GM15510 (cell line): ENCODE measurements around the gene DCN.

Experiments used
- POLR2A ChIP-seq: IDR thresholded peaks from 3 replicates; pipeline ENCODE4 v1.6.1; 2011; ENCODE audit warnings: borderline replicate concordance; ENCODE audit not compliant: insufficient read length; ENCODE audit errors: extremely low read depth

Gene DCN

DNA sequence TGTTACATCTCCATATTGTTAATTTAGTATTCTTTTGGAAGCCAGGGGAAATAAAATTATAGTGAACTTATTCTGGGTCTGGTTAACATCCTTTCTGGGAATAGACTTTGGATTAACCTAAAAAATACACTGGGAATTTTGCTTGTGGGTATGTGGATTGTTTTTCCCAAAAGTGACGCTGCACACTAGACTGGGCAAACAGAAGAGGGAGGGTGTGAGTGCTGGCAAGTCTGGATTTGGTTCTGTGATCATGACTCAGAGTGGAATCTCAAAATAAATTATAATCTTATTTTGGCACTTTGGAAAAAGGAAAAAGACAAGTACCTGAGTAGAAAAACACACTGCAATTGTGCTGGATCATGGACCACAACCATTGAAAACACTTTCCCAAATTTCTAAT lies 56.1 kb downstream of the DCN start:
- no peak for TF ChIP-seq POLR2A

DNA sequence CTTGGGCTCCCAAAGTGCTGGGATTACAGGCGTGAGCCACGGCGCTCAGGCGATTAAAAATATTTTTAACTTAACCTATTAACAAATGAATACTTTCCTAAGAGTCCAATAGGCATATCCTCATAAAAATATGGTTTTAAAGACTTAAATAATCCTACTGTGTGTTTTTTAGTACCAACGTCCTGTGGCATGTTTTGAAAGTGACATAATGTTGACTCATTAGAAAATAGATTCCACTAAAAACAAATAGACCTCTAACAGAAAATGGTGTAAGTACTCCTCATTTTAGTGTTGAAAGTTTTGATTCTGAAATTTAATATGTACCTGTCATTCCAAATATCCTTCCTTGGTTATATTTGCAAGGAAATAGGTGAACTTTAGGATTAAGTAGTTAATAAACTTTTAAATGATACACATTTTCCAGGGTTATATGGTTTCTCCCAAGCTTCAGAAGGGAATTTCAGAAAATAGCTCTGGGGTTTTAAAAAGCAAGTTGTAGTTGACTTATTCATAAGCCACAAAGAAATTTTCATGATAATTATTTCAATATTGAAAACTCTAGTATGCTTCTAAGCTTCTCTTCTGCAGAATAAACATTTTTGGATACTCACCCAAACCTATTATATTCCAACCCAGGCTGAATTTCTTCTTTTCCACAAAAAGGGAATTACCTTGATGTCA lies 59.2 kb downstream of the DCN start:
- TF ChIP-seq POLR2A, result no peak

DNA sequence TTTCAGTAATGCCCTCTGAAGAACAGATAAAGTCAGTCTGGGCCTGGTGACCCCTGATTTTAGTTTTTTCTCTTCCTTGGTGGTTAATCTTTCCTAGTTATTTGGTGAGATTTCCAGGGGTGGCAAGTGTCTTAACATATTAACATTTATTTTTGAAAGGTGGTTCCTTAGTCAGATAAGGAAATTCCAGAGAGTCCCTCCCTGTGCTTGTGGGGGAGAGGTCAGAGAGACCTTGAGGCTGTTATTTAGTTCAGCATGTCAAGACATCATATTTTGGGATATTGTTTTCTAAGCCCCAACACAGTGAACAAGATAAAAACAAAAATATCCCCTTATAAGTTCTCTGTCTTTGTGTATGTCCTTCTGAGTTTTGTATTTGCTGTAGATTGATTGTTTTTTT lies 61.8 kb downstream of the DCN start:
- no peak for TF ChIP-seq POLR2A

DNA sequence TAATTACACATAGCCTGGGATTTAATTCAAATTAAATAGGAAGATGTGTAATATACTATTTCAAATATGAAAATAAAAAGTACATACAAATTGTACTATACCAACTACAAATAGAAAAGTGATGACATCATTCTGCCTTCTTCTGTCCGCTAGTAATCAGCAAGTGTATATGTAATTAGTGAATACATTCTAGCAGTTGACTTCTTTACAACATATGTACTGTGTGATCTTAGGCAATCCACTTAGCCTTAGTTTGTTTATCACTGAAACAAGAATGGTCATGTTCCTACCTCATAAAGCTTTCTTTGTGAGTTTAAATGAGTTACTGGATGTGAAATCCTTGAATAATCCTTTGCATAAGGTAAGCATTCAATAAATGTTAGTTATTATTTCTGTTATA lies 63.5 kb downstream of the DCN start:
- no peak for TF ChIP-seq POLR2A

DNA sequence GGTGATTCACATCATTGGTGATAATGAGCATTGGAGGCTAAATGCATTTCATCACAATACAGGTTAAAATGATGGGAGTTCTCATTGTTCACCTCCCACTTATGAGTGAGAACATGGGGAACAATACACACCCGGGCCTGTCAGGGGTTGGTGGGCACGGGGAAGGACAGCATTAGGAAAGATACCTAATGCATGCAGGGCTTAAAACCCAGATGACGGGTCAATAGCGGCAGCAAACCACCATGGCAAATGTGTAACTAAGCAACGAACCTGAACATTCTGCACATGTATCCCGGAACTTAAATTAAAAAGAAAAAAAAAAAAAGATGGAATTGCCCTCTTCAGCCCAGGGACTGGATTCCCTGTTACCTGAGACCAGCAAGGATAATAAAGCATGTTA lies 69.0 kb downstream of the DCN start:
- no peak for TF ChIP-seq POLR2A

DNA sequence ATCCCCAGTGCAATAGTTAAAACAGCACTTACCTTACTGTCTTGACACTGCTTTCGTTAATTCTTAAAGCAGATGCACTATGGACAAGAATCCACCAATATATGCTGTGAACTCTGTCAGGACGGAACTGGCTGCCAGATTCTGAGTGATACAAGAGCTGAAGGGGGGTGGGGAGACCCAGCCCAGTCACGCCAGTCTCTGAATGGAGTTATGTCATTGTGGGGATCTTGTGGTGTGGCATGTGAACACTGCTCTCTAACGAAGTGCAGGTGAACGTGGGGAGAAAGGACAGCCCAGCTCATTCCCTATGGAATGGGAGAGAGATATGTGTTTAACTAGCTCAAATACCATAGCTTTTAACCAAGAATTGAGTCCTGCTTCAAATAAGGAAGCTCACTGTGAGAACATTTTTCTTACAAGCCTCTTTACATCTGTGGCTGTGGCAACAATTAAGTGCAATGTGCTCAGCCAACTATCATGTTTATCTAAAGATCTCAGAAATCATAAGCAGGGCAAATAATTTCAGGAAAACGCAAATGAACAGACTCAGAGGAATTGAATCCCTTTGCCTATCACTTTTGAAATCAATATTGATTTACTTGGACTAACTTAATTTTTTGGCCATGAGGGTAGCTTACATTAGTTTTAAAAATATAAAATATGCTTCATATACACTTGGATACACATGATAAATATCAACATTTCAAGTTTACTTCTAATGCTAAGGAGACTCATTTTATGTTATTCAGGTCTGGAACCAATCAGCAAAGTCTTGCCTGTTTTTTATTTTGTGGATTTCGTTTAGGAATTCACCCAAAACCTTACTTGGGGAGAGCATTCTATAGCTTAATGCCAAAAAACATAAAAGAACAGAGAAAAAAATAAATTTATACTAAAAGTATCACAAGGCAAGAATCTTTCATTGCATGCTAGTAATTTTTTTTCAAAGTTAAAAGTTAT lies 71.0 kb downstream of the DCN start, which contains the start of gene LUM:
Gene LUM (minus strand): TSS at position 129 of the 960 bp plus-strand sequence. CDS start 2,515 bp downstream, outside the sequence.
- TF ChIP-seq POLR2A, result no peak

DNA sequence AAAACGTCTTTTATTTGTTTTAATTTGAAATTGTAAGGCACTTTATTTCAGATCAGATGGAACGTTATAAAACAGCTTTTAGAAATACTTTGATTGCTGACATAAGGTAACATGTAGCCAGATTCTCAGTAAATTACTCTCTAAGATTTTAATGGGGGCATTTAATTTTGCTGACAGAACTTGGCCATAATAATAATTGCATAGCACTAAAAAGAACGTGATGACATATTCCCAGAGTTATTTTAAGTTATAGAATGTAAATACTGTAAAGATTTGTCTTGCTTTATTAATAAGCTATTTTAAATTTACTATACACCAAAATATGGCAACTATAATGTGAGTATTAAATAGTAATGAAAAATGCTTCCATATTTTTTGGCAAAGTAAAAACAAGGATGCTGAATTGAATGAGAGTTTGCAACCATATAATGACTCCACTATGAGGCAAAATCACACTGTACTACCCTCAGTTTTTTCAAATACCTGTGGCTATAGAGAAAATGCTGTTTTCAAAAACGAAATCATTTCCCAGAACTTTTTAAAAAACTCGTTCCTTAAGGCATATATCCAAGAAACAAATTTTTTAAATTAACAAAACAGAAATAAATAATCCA lies 72.2 kb downstream of the DCN start:
- TF ChIP-seq POLR2A, result no peak

DNA sequence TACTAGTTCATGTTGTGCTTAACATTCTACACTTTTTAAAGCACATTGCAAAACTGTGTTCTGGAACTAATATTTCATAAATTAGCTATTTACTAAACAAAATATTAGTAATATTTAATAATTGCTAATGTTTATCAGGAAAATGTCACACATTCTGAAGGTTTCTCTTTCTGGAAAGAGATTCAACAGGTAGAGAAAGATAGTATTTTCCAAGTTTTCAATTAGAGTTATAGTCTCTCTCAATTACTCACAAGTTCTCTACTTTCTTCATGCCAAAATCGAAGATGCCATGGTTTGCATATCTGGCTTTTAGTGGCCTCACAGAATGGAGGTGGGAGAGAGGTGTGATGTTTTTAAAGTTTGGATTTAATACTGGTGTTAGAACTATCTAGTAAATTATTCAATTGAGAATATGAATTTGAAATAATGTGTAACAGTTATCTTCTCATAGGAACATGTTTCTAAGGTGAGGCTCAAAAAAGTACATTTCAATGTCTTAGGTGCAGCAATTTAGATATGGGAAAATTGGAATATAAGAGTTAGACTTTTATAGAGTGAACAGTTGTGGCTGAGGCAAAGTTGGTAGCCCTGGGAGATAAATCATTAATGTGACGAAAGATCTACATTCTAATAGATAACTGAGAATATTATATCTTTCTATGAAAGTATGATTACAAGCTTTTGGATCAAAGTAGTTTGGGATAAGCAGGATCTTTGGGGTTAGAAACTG lies 72.9 kb downstream of the DCN start:
- no peak for TF ChIP-seq POLR2A

DNA sequence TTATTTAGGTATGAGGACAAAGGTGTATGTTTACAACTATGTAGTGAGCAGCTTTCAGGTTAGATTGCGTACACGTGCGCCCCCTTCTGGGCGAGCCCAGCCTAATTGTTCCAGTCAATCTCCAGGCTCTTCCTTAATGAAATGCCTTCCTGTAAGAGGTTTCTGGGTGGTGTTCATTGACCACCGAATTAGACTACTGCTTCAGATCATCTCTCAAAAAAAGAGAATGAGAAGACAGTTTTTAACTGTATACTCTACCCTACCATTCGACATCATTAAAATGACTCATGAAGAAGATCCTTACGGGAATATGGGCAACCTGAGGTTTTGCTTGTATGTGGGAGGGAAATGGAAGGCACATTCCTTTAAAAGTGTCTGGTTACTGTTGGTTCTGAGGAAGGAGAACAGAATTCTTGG lies 73.5 kb downstream of the DCN start:
- no peak for TF ChIP-seq POLR2A

DNA sequence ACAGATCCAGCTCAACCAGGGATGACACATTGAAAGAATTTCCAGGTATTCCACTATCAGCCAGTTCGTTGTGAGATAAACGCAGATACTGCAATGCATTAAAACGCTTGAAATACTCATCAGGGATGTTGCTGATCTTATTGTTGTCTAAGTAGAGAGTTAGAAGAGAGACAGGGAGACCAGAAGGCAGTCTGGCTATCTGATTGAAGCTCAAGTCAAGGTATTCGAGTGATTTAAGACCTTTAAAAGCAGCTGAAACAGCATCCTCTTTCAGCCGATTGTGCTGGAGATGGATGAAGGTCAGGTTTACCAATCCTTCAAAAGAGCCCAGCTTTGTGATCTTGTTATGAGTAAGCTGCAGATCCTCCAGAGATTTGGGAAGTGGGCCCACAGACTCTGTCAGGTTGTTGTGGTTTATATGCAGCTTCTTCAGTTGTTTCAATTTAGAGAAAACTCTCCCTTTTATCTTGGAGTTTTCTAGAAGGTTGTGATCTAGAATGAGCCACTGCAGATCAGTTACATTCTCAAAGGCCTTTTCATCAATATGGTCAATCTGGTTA lies 74.3 kb downstream of the DCN start:
- no peak for TF ChIP-seq POLR2A

DNA sequence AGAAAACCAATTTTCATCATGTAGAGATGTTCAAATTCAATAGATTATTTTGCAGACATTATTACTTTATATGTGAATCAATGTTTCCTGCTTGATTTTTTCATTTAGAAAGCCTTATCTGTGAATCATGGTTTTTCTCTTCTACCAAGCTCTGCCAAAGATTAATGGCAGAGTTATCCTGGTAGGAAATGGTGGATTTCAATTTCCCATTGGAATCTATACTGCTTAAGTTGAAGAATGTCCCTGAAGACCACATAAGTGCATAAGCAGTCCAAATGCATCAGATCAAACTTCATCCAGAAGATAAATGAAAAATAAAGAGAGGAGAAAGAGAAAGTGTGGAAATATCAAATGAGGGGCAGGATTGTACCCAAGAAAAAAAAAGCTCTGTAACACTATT lies 76.3 kb downstream of the DCN start:
- no peak for TF ChIP-seq POLR2A

DNA sequence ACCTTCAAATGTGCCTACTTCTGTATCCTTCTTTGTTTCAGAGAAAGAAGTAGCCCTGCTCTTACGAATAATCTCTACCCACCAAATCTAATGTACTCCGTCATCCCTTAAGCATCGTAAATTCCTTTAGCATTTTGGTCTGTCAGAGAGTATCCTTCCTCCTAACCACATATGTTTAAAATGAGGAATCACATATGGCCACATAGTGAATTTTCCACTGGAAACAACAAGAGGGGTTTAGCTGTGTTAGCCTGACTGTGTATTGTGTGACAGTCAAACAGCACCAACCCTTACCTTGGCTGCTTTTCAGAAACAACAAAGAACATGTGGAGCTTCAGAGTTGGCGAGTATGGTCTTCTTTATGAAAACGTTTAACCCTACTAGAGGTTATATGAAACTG lies 76.8 kb downstream of the DCN start:
- no peak for TF ChIP-seq POLR2A

DNA sequence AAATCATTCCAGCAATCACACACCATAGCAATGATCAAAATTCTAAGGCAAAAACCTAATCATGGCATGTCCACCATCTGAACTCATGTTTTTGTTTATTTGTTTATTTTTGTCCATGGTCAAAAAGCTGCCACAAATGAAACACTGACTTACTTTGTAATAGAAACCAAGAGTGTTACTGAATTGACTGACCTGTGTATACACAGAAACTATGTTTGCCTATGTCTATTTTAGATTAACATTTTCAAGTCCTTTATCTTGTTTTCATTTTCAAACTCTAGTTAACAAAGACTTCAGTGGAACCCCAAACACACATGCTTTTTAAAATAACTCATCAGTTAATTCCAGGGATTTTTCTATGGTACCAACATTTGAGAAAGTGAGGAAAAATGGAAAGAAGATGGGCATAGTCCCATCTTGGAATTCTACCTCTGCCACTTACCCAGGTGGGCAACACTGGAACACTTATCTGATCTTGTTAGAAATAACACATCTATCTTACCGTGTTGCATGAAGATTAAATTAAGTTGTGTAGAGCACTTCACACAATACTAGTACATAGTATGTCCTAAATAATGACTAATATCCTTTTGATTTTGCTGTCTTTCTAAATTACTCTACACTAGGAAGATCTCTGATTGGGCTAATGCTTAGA lies 77.7 kb downstream of the DCN start:
- no peak for TF ChIP-seq POLR2A

DNA sequence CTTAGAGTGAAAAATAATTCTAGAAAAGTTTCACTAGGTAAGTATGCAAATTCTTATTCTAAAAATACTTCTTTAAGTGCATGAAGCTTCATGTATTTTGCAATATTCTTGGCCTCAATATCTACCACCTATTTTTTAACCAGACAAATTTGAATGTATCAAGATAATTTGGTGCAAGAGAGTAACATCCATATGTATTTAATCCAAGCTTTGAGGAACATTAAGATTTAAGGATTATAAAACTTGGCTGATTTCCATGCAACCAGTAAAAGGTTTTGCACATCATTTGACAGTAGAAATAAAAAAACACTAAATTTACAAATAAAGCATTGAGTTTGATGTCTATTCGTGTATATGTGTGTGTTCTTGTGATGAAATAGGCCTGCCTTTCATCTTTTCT lies 79.0 kb downstream of the DCN start:
- TF ChIP-seq POLR2A, result no peak
